HTERT RPE-1 (cell line): ENCODE results near the gene HOXD13.

Experiments used
- in situ Hi-C: fragments of 300-500 bp; cut with MboI; formaldehyde crosslinking; loops from 4 replicates; pipeline ENCODE4 v1.14.3; 2020; ENCODE audit warnings: low sequenced_read_pairs

HOXD13 gene

DNA sequence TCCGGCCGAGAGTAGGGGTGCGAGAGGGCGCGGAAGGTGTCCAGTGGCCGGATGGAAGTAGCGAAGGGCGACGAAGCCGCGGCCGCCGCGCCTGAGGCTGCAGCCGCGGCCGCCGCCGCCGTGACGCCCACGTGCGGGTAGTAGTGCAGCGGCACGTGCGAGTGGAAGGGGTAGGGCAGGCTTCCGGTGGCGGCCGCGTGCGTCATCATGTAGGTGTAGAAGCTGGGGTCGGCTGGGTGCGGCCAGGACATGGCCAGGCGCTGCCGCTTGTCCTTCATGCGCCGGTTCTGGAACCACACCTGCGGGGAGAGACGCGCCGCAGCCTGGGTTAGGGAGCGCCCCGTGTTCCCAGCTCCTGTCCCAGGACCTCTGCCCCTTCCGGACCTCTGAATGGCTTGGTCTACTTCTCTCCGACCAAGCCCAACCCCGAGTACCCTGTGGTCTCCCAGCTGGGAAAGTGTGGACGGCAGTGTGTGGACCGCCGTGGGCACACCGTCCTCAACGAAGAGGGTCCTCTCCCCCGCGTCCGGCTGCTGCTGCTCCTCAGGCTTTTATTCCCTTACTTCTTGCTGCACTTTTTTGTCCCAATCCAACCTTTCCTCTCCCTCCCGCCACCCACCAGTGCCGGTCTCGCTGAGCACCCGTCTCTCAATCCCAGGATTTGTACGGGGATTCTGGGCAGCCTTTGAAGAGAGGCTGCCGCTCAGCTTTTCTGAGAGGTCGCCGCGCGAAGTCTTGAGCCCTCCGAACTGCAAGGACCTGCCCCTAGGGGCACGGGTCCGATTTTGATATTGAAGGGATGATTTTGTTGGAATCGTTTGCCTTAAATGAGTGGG, 11.8 kb upstream of the HOXD13 start:
- in situ Hi-C loops, result loop anchor here (25.0 kb wide), 1 partner anchor 393 kb away; no protein-coding TSS in a partner anchor

DNA sequence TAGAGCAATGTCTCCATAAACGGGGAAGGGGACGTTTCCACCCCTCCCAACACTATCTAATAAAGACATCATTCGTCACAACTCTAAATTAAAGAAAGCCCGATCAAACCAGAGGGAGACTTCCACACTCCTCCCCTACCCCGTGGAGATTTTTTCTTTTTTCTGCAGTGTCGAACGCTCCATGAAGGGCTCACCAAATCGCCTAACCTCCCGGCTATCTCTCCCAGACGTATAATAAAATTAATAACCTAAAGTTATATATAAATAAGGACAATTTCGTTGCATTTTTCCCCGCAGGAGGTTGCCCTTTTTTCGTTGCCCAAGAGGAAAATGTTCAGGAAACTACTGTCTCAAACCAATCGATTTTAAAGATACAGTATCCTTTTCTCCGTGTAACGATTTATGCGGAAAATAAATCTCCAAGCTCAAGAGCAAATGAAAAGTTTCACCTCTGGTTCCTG, 11.1 kb upstream of the HOXD13 start:
- in situ Hi-C loops, result loop anchor here (25.0 kb wide), 1 partner anchor 394 kb away; no protein-coding TSS in a partner anchor

DNA sequence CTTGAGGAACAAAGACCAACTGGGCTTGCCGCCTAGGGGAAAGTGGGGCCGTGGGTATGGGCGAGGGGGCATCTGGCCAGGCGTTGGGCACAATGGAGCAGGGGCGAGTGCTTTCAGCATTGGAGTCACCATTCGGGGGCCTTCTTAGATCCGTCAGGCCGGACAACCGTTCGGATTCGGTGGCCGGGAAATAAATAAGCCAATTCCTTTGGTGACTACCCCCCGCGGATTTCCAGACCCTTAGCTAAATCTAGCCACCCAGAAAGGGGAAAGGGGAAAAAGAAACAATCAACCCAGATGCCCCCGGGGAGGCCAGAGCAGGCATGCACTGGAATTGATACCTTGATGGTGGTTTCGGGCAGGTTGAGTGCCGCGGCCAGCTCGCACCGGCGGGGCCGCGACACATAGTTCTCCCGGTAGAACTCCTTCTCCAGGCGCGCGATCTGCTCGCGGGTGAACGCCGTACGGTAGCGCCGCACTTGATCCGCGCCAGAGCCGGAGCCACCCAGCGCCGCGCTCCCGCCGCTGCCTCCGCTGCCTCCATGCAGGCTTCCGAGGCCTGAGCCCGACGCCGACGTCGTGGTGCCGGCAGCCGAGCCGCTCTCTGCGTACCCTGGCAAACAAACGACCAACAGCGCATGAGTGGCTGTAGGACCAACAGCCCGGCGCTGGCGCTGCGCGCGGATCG, 10.5 kb upstream of the HOXD13 start:
- in situ Hi-C loops, result loop anchor here (25.0 kb wide), 1 partner anchor 395 kb away; no protein-coding TSS in a partner anchor

DNA sequence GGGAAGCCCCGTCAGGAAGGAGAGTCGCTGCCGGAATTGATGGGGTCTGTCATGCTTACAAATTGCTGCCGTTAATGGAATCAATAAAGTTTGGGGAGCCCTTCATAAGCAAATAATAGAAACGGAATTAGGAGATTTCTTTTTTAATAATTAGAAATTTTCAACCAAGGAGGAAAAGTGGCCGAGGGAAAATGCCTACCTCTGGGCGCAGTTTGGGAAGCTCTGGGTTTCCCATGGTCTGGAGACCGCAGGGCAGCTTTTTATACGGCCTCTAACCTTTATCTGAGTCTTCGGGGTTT, 10.0 kb upstream of the HOXD13 start:
- in situ Hi-C loops, result loop anchor here (25.0 kb wide), 1 partner anchor 395 kb away; no protein-coding TSS in a partner anchor

DNA sequence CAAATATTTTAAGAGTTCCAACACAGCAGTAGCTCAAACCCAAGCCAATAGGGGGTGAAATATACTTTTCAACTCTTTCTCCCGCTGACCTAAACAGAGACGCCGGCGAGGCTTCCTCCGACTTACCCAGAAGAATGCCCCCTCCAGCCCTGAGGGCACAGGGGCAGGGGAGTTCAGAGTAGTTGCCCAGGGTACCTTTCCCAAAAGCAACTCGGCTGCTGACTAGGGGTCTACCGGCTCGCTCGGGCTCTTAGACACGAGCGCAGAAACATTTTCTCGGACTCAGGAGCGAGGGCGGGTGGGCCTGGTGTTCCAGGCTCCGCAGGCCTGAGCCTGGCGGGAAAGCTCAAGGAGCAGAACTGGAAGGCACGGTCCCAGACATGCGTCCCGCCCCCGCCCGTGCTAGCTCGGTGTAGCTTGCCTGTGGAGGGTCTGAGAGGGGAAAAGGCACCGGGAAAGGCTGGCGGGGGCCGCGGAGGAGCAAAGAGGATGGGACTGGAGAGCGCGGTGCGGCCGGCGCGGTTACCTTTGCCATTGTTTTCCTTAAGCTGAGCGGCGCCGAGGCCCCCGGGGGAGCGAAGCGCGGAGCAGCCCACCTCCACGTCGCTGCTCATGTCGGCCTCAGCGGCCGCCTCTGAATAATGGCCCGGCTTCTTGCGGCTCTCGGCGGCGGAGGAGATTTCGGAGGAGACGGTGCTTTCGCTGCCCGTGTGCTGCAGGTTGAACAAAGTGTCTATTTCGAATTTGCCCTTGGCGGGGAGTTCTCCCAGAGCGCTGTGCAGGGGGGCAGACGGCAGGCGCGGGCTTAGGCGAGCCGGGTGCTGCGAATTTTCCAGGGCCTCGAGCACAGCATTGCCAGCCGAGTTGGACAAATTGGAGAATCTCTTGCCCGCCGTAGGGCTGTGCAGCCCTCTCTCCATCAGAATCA, 9.4 kb upstream of the HOXD13 start:
- in situ Hi-C loops, result loop anchor here (25.0 kb wide), 1 partner anchor 396 kb away; no protein-coding TSS in a partner anchor

DNA sequence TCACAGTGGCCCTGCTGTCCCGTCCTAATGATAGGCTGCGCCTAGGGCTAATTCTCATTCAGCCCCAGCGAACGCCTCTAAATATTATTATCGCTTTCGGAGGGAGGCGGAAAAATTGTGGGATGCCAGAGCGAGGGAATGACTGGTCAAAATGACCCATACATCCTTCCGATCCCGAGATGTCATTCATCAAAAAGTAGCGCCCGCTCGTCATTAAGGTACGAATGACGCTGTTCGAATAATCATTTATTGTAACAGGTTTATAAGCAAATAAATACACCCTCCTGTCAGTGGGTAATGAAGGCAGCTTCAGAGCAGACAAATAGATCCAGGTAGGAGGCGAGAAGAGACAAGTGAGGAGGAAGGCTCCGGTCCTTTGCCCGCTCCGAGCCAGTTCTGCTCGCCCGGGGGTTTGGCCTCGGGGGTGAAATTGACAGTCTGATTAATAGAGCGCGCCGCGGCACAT, 8.7 kb upstream of the HOXD13 start, which contains the start of gene EVX2:
Gene EVX2 (minus strand): TSS at position 167 of the 466 bp plus-strand sequence. CDS start 186 bp downstream, outside the sequence.
- in situ Hi-C loops, result loop anchor here (25.0 kb wide), 1 partner anchor 397 kb away; no protein-coding TSS in a partner anchor

DNA sequence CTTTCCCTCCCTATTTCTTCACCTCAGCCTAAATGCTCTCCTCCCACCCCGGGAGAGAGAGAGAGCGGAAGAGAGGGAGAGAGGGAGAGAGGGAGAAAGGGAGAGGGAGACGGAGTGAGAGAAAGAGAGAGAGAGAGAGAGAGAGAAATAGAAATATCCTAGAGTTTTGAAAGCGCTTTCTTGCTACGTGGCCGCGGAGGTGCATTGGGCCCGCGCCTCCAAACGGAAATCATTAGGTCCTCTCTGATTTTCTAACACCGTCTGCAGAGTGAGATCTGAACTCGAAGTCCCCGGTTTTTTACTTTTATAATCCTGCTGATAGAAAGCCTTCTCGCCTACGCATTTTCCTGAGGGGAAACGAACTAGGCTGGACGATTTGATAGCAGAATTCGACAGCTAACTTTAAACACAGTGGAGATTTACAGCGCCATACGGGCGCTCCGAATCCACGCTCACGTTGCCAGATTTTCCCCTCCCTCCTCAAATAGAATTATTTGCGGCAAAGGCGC, 7.9 kb upstream of the HOXD13 start:
- in situ Hi-C loops, result loop anchor here (25.0 kb wide), 1 partner anchor 397 kb away; no protein-coding TSS in a partner anchor

DNA sequence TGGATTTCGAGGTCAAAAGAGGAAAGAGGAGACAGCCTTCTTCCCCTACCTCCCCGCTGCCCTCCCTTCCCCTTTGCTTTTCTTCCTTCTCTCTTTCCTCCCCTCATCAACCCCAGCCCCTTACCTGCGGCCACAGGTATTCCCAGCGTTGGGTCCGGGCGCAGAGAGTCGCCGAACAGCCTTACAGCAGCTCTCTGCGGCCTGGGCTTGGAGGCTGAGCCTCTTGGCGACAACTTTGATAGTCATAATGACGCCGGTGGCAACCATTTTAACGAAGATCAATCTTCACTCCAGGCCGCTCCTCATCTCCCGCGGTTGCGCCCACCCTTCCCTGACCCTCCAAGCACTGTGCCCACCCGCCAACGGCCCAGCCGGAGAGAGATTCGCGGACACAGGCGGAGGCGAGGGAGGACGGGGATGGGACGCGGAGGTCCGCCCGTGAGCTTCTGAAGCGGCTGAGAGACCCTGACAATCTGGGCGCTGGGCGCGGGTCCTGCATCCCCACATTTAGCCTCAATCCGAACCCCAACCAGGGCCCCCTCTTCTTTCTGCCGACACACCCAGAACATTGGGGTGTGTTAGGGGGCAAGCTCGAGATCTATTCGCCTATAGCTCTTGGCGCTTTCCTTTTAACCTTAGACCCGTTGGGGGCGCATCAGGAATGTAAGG, 7.3 kb upstream of the HOXD13 start:
- in situ Hi-C loops, result loop anchor here (25.0 kb wide), 1 partner anchor 398 kb away; no protein-coding TSS in a partner anchor

DNA sequence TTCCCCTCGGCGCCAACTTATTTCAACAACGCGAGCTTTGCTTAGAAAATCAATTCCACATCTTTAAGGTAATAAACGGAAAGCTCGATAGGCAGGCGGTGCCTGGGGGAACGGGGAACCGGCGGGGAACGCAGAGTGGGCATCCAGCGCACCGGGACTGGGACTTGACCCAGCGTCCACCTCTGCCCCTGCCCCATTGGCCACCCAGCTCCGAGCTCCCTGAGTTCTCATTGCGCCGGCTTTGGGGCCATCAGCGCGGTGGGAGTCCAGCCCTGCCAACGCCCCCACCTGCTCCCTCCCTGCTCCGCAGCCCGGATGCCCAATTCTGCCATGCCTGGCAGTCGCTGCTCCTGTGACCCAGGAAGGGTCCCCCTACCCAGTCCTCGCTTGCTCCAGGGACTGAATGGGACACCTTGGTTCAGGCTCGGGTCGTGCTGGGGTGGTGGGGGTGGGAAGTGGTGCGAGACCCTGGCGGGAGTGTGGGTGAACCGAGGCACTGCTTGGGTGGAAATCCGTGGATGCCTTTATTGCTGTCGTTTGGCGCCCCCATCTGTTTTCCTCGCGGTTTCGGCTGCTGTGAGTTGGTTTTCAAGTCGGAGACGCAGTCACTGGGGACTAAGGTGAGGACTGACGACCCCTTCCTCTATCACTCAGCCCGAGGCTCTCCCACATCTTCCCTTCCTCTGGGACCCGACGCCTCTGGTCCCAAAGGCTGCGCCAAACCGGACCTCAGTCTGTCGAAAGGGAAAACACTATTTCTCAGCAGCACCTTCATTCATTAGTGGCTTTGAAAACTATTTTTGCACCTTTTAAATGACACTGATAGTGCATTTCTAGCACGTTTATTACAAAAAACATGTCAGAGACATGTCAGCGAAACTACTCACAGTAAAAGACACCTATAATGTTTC, 6.4 kb upstream of the HOXD13 start:
- in situ Hi-C loops, result loop anchor here (25.0 kb wide), 1 partner anchor 399 kb away; no protein-coding TSS in a partner anchor

DNA sequence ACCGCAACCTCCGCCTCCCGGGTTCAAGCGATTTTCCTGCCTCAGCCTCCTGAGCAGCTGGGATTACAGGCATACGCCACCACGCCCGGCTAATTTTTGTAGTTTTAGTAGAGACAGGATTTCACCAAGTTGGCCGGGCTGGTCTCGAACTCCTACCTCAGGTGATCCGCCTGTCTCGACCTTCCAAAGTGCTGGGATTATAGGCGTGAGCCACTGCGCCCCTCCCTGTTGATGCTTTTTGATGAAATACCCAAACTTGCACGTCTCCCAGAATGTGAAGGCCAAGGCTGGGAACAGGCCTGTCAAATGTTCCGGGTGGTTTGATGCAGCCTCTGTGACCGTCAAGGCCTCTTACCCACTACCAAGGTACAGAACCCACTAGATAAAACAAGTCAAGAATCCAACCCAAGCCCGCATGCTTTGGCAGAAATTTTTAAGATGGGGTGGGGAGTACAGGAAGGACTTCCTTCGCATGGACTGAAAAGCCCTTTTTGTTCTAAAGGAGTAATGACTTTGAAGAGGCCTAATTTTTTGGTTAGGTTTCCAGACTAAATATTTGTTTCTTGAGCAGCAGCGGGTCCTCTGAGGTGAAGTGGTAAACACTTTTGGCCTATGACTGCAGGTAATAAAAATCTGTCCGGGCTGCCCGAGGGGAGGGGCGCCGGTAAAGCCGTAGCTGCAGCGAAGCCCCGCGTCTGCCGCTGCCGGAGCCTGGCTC, 5.0 kb upstream of the HOXD13 start:
- in situ Hi-C loops, result loop anchor here (25.0 kb wide), 1 partner anchor 400 kb away; no protein-coding TSS in a partner anchor

DNA sequence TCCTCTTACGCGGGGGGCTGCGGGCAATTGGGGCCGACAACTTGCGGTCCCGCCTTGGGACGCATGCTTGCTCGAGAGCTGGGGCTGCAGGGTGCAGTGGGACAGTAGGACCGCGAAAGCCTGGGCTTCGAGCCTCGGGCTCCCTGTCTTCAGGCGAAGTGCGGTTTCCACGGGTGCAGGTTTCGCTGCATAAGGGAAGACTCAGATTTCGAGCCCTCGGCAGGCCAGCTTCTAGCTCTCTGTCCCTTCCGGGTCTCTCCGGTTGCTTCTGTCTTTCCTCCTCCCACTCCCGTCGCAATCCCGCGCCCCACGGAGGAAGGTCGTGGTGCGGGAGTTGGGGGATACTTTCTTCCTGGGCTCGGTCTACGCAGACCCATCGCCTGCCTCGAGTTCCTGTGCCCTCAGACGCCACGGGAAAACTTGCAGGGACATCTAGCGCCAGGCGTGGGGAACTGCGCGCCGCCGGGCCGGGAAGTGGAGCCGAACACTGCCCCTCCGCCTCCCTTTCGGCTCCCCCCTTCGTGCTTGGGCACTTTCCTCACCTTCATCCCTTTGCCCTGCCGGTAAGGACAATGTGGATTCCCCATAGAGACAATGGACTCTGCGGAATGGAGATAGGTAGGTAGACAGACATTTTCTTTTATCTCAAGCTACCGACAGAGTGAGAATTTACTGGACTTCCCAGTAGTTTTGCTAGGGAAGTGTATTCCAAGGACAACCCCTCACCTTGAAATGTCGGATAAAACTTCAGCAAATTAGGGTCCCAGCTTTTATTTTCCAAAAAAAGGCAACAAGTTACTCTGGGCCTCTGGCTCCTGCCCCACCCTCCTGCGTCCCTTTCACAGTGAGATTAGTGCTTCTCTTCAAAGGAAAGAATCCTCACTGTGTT, 4.2 kb upstream of the HOXD13 start:
- in situ Hi-C loops, result loop anchor here (25.0 kb wide), 1 partner anchor 401 kb away; no protein-coding TSS in a partner anchor

DNA sequence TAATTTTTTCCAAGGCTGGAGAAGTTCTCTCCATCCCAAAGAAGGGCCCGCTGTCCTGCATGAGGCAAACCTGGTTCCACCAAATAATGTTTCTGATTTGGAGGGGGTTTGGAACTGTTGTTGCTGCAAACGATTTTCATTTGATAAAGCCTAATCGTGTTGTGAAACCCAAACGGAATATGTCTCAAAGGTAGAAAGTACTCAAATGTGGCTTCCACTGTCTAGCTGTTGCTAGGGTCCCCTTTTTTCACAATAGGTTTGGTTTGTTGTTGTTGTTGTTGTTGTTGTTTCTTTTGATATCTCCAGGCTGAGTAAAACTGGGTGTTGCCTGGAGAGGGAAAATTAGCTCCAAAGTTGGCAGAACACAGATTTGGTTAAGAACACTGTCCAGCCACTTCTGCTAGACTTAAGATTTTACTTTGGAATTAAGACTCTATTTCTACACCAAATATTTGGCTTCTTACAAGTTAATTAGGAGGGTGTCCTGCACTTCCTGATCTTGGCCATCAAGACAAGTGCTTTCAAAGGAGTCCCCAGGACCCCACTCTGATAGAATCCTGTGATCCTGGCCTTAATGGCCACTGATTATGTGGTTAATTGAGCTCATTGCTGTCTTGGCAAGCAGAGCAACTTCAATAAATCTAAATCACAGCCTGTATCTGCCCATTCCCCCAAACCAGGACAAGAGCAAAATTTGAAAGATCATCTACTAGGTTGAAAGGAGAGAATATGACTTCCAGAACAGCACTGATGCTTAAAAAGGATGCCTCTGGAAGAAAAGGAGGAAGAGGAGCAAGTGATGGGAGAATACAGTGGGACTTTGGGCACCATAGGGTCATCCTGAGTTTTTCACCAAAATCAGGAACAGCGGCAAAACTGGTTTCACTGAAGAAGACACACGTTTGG, 3.3 kb upstream of the HOXD13 start:
- in situ Hi-C loops, result loop anchor here (25.0 kb wide), 1 partner anchor 402 kb away; no protein-coding TSS in a partner anchor

DNA sequence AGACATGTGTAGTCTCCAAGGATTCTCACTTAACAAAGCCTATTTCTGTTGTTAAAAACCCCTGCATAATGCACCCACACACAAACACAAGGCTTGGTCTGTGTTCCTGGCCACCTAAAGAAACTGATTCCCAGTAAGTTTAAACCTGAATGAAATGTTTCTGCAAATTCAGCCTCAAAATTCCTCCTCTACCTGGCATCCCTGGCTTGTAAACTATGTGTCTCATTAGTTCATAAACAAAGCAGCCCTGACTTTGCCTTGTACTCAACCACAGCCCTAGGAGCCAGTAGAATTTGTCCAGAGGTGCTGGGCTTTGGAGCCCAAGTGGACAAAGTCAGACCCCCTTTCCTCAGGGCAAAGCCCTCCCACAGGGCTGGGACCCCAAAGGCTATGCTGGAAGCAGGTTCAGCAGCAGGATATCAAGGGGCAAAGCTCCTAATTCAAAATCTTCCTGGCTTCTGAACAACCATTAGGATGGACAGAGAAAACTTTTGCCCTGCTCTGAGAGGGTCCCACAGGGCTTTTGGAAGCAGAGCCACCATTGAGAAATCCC, 2.6 kb upstream of the HOXD13 start:
- in situ Hi-C loops, result loop anchor here (25.0 kb wide), 1 partner anchor 403 kb away; no protein-coding TSS in a partner anchor

DNA sequence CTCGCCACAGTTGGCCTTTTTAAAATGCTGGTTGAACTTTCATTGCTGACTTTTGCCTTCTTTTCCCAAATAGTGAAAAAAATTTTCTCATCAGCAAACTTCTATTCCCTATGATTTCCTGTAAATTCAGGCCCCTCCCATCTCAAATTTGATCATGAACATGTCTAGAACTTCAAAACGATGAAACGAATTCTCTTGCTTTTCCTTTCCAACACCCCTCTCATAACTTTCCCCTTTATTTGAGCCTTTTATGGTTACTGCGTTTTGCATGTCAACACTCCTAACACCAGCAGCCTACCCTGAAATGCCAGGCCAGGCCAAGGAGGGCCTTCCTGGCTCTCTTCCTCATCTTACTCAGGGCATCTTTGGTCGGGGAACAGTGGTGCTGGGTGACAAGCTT, 1.7 kb upstream of the HOXD13 start:
- in situ Hi-C loops, result loop anchor here (25.0 kb wide), 1 partner anchor 404 kb away; no protein-coding TSS in a partner anchor
